ENCODE data around the gene KAZN.

KAZN gene

DNA sequence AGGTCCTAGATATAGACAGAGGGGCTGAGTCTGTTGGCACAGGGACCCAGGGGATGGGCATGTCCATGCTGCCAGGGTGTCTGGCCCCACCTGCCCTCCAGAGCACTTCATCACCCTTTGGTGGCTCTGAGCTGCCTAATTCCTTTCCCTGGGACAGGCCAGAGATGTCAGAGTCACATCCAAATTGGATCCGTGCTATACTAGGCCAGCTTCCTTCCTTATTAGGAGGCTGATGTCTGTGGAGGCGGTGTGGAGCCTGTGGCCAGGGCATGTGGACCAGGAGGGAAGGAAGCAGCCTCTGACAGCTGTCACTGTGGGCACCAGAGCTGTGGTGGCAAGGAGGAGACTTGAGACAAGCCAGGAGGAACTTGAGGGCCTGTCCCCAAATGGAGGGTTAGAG lies 477.3 kb downstream of the KAZN start:
- no peak for TF ChIP-seq CREB1 (IDR thresholded peaks at IDR 0.05; ENCODE audit: low read depth)
- TF ChIP-seq TCF12 (IDR thresholded peaks at IDR 0.05; ENCODE audit: low read depth) = no peak
- no peak for TF ChIP-seq REST (IDR thresholded peaks at IDR 0.05; ENCODE audit: low read depth)
- TF ChIP-seq YY1 (IDR thresholded peaks at IDR 0.05; ENCODE audit: low read depth) = no peak
- TF ChIP-seq TEAD4 (IDR thresholded peaks at IDR 0.05) = no peak
- no peak for TF ChIP-seq CEBPB (IDR thresholded peaks at IDR 0.05)
- TF ChIP-seq TAF1 (IDR thresholded peaks at IDR 0.05; ENCODE audit: low read depth) = no peak
- no peak for TF ChIP-seq EP300 (IDR thresholded peaks at IDR 0.05; ENCODE audit: borderline replicate concordance)

DNA sequence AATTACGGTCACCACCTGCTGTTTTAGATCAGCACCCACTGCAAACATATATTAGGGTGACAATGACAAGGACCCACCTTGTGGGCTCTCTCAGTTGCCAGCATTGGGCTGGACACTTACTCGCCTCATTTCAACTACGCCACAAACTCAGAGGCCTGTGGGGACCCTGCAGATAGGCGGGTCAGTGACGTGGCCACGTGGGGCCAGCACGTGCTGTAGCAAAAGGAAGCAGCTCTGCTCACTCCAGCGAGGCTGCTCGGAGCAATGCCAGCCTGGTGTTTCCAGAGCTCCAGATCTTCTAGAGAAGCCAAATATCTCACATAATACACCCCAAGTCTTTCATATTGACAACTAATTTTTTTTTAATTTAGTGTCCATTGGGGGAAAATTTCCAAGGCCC lies 478.3 kb downstream of the KAZN start:
- no peak for TF ChIP-seq YY1 (IDR thresholded peaks at IDR 0.05; ENCODE audit: low read depth)
- TF ChIP-seq CEBPB (IDR thresholded peaks at IDR 0.05) = no peak

DNA sequence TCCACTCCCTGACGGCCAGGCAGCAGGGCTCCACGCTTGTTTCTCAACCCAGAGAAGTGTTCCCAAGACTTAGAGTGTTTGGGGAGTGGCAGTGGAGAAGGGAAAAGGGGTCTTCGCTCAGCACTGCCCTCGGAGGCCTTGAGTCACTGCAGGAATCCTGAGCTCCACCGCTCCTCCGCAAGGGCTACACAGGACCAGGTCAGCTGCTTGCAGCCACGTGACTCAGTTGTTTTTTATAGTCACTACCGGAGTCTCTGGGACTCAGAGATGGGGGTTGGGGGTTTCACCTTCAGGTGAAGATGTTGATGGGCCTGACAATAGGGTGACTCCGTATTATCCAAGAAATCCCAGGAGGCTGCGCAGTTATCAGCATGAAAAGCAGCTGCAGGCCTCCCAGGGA lies 478.9 kb downstream of the KAZN start:
- TF ChIP-seq TCF12 (IDR thresholded peaks at IDR 0.05; ENCODE audit: low read depth) (no peak), TEAD4 (IDR thresholded peaks at IDR 0.05) (no peak), EP300 (IDR thresholded peaks at IDR 0.05; ENCODE audit: borderline replicate concordance) (no peak), EGR1 (IDR thresholded peaks at IDR 0.05) (no peak), TAF1 (IDR thresholded peaks at IDR 0.05; ENCODE audit: low read depth) (no peak), RAD21 (IDR thresholded peaks at IDR 0.05; ENCODE audit: low read depth) (no peak), ZBTB7A (IDR thresholded peaks at IDR 0.05; ENCODE audit: low read depth) (no peak), CREB1 (IDR thresholded peaks at IDR 0.05; ENCODE audit: low read depth) (no peak)
- TF ChIP-seq, protein P1, sequence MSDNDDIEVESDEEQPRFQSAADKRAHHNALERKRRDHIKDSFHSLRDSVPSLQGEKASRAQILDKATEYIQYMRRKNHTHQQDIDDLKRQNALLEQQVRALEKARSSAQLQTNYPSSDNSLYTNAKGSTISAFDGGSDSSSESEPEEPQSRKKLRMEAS (IDR thresholded peaks at IDR 0.05) = no peak

GRCh38 chr1:15080328-15081007 lies 482.0 kb downstream of the KAZN start:
- TF ChIP-seq RAD21 (IDR thresholded peaks at IDR 0.05; ENCODE audit: low read depth) (no peak), YY1 (IDR thresholded peaks at IDR 0.05; ENCODE audit: low read depth) (no peak)

GRCh38 chr1:15081102-15081501 lies 482.6 kb downstream of the KAZN start:
- TF ChIP-seq EP300 (IDR thresholded peaks at IDR 0.05; ENCODE audit: borderline replicate concordance) = no peak

DNA sequence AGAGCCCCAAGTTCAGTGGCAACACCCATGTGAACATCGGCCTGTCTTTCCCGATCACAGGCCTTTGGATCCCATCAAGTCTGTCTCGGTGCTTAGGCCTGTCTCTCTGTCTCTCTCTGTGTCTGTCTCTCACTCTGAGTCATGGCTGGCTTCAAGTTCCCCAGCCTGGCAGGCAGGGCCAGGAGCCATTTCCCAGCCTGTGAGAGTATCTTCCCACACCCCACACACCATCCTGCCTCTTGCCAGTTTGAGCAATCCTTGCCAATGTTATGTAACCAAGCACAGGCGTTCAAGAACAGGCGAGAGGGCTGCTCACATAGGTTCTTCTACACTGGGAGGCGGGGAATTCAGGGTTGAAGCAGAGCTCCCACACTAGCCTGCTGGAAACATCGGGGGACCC lies 485.1 kb downstream of the KAZN start:
- no peak for TF ChIP-seq YY1 (IDR thresholded peaks at IDR 0.05; ENCODE audit: low read depth)
- no peak for TF ChIP-seq RAD21 (IDR thresholded peaks at IDR 0.05; ENCODE audit: low read depth)
- no peak for TF ChIP-seq TEAD4 (IDR thresholded peaks at IDR 0.05)
- no peak for TF ChIP-seq TAF1 (IDR thresholded peaks at IDR 0.05; ENCODE audit: low read depth)
- no peak for TF ChIP-seq FOXM1 (IDR thresholded peaks at IDR 0.05; ENCODE audit: borderline replicate concordance, low read depth)
- no peak for TF ChIP-seq NFIC (IDR thresholded peaks at IDR 0.05)
- no peak for TF ChIP-seq REST (IDR thresholded peaks at IDR 0.05; ENCODE audit: low read depth)
- TF ChIP-seq TCF12 (IDR thresholded peaks at IDR 0.05; ENCODE audit: low read depth) = no peak
- no peak for TF ChIP-seq ZBTB7A (IDR thresholded peaks at IDR 0.05; ENCODE audit: low read depth)
- TF ChIP-seq, protein P2, sequence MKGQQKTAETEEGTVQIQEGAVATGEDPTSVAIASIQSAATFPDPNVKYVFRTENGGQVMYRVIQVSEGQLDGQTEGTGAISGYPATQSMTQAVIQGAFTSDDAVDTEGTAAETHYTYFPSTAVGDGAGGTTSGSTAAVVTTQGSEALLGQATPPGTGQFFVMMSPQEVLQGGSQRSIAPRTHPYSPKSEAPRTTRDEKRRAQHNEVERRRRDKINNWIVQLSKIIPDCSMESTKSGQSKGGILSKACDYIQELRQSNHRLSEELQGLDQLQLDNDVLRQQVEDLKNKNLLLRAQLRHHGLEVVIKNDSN (IDR thresholded peaks at IDR 0.05) = no peak
- TF ChIP-seq CREB1 (IDR thresholded peaks at IDR 0.05; ENCODE audit: low read depth) = no peak
- TF ChIP-seq, protein P1 (IDR thresholded peaks at IDR 0.05) = no peak
- no peak for TF ChIP-seq EP300 (IDR thresholded peaks at IDR 0.05; ENCODE audit: borderline replicate concordance)
- TF ChIP-seq EGR1 (IDR thresholded peaks at IDR 0.05) = no peak

DNA sequence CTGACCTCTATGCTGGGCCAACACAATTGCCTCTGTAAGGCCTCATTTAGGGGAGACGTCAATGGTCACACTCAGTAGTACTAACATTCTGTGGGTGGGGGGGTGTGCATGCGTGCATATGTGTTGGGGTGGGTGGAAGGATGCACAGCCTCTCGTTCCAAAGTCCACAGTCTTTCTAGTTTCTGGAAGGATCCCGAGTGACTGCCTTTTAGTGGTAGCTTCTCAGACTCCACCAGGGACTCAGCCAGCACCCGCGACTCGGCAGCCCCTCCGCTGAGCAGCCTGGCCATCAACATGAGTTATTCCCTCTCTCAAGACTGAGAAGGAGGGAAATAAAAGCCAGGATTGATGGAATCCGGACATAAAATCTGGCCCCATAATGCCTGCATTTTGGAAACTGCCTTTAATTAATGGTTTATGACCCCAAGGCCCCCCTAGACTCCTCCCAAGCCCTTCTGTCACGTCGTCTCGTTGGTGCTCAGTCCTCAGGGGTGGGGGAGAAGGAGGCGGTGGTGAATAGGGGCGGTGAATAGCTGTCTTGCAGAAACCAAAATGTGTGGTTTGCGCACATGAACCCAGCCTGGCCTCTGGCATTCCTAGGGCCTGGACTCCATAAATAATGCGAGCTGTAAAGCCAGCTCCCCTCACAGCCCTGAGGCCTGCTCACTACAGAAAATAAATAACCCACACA lies 489.9 kb downstream of the KAZN start:
- TF ChIP-seq FOXM1 (IDR thresholded peaks at IDR 0.05; ENCODE audit: borderline replicate concordance, low read depth) (no peak), EGR1 (IDR thresholded peaks at IDR 0.05) (no peak), TAF1 (IDR thresholded peaks at IDR 0.05; ENCODE audit: low read depth) (no peak), CREB1 (IDR thresholded peaks at IDR 0.05; ENCODE audit: low read depth) (no peak), TEAD4 (IDR thresholded peaks at IDR 0.05) (no peak)
- TF ChIP-seq, protein P2 (IDR thresholded peaks at IDR 0.05) = no peak
